K562 (cell line): ENCODE results near the gene RRP7A. TPM values are rescaled to one million over a fixed set of nuclear protein-coding genes. Genes with fewer than 3 reads are reported as not detected.
A peak's percentile ranks its signal among the peaks of the same experiment; 100 is the strongest.
"Not testable (repeated sequence)": the region's sequence is repeated elsewhere in the genome, so short reads cannot be mapped to it uniquely, and the experiment has no call there.

ENCODE experiments used
- ATAC-seq: fragments of 200-7000 bp; cut with Tn5 transposase; 3 replicates; pipeline ENCODE4 v1.9.1; 2020; ENCODE audit warnings: moderate library complexity
- BruUV-seq: library from RNA; stranded (reverse); fragments of 400-500 nt; replicated peaks from 2 replicates; lab custom pipeline; 2021; lab: Mats Ljungman, UMichigan
- CTCF ChIA-PET: fragments of 300-600 bp; formaldehyde crosslinking; extraction: SDS; loops from one replicate; lab custom pipeline; 2021; ENCODE audit warnings: low intra/inter-chr PET ratio; lab: Yijun Ruan, JAX
- POLR2A ChIA-PET: fragments of 300-600, 350-650 bp; sonication (Branson Sonifier 250); formaldehyde crosslinking; extraction: SDS; loops from one replicate; lab custom pipeline; 2021; ENCODE audit warnings: antibody characterized with exemption, inconsistent platforms; lab: Yijun Ruan, JAX
- DNase-seq, 4 experiments: peaks; one replicate each; pipeline versions ENCODE4 v3.0.0 to v3.0.0-alpha.2; 2011 to 2018; ENCODE audit warnings: low spot score in 3 of 4, mixed read lengths in 3 of 4; ENCODE audit errors: extremely low read depth in 1 of 4
- FAIRE-seq: peaks from 2 replicates; lab custom pipeline; 2011; peaks lifted over from hg19 to GRCh38; lab: Jason Lieb, UNC
- H2AFZ ChIP-seq: 2 replicates; pipeline ENCODE4 v1.6.0; 2011; ENCODE audit warnings: low read depth, low read length, control low read depth, inconsistent platforms
- H3K27ac ChIP-seq: fragments of 200-600 bp; 3 replicates; pipeline ENCODE4 v1.8.0; 2011; ENCODE audit warnings: low read depth, mild to moderate bottlenecking, control low read depth, inconsistent platforms, low read length, moderate library complexity, mixed read lengths; ENCODE audit errors: extremely low read depth
- H3K27me3 ChIP-seq, 2 experiments: fragments of 300-600 bp in 1 of 2; 2 replicates in 1 of 2; 3 replicates in 1 of 2; pipeline versions ENCODE4 v1.6.0 to v1.8.0; 2011; ENCODE audit warnings: inconsistent platforms in 2 of 2, low read length in 2 of 2, mild to moderate bottlenecking in 1 of 2, mixed read lengths in 1 of 2, moderate library complexity in 1 of 2; ENCODE audit not compliant: control insufficient read depth in 2 of 2, insufficient read depth in 2 of 2
- H3K36me3 ChIP-seq: fragments of 300-600 bp; 3 replicates; pipeline ENCODE4 v1.8.0; 2011; ENCODE audit warnings: mild to moderate bottlenecking, low read length, inconsistent platforms; ENCODE audit not compliant: control insufficient read depth, insufficient read depth
- H3K4me1 ChIP-seq, 2 experiments: fragments of 200-600 bp in 1 of 2; replicated peaks in 1 of 2; 2 replicates in 1 of 2; 3 replicates in 1 of 2; pipeline versions ENCODE4 v1.5.1 to v1.8.0; 2011; ENCODE audit warnings: inconsistent platforms in 2 of 2, low read length in 2 of 2, mild to moderate bottlenecking in 1 of 2, mixed read lengths in 1 of 2, moderate library complexity in 1 of 2; ENCODE audit not compliant: control insufficient read depth in 2 of 2, insufficient read depth in 2 of 2
- H3K4me2 ChIP-seq: 2 replicates; pipeline ENCODE4 v1.6.1; 2011; ENCODE audit warnings: low read length, control low read depth, inconsistent platforms, mixed read lengths; ENCODE audit not compliant: insufficient read depth
- H3K4me3 ChIP-seq: fragments of 200-600 bp; sonication (generic), shearing (Covaris generic); 2 replicates; pipeline ENCODE4 v1.5.1; 2016; ENCODE audit warnings: control low read depth, inconsistent platforms
- H3K79me2 ChIP-seq: fragments of 200-600 bp; 3 replicates; pipeline ENCODE4 v1.8.0; 2011; ENCODE audit warnings: low read length, inconsistent platforms; ENCODE audit not compliant: control insufficient read depth, insufficient read depth
- H3K9ac ChIP-seq, 2 experiments: 2 replicates each; pipeline versions ENCODE4 v1.6.0 to v1.6.1; 2011; ENCODE audit warnings: low read depth in 2 of 2, low read length in 2 of 2, control low read depth in 1 of 2, inconsistent platforms in 1 of 2, mild to moderate bottlenecking in 1 of 2, mixed read lengths in 1 of 2; ENCODE audit not compliant: insufficient read depth in 1 of 2
- H3K9me1 ChIP-seq: one replicate; pipeline ENCODE4 v1.6.0; 2011; ENCODE audit warnings: inconsistent platforms, mild to moderate bottlenecking, low read length, moderate library complexity; ENCODE audit not compliant: control insufficient read depth, insufficient read depth
- H3K9me3 ChIP-seq: replicated peaks from 2 replicates; pipeline ENCODE4 v1.5.1; 2011; ENCODE audit warnings: low read depth, low read length, inconsistent platforms; ENCODE audit not compliant: control insufficient read depth, insufficient read depth
- H4K20me1 ChIP-seq: replicated peaks from 2 replicates; pipeline ENCODE4 v1.6.1; 2011; ENCODE audit warnings: low read length, inconsistent platforms, mixed read lengths; ENCODE audit not compliant: control insufficient read depth, insufficient read depth
- ARID2 ChIP-seq: fragments of 450-650 bp; IDR thresholded peaks from 2 replicates; pipeline ENCODE4 v1.6.1; 2017; ENCODE audit warnings: antibody characterized with exemption, mild to moderate bottlenecking
- NFIC ChIP-seq: fragments of 450-650 bp; IDR thresholded peaks from 2 replicates; pipeline ENCODE4 v1.6.1; 2017; ENCODE audit warnings: mild to moderate bottlenecking, inconsistent platforms
- WGBS: fragments of 100-300 bp; shearing (Covaris generic); methylation state at CpG from one replicate; pipeline ENCODE4 v1.1.6; 2016; ENCODE audit warnings: low coverage, mixed read lengths; ENCODE audit not compliant: insufficient coverage; ENCODE audit errors: missing lambda C conversion rate; 5-methylcytosine and 5-hydroxymethylcytosine counted together
- in situ Hi-C: fragments of 300-500 bp; cut with MboI; formaldehyde crosslinking; loops from 4 replicates; pipeline ENCODE4 v1.15.0; 2018; ENCODE audit warnings: inconsistent platforms, mixed read lengths
- intact Hi-C: fragments of 100-400 bp; cut with micrococcal nuclease; formaldehyde crosslinking; loops from 2 replicates; pipeline ENCODE4 v1.14.2; 2022
- polyA plus RNA-seq, 8 experiments: library from polyadenylated mRNA; depleted of rRNA in 4 of 8; stranded (reverse) in 5 of 8; unstranded in 3 of 8; fragments of >200 nt; fragmentation: Nextera tagmentation in 2 of 8; fragmentation: Illumina TruSeq in 1 of 8; extraction: Ambion mirVana in 2 of 8; extraction: Trizol in 1 of 8; gene quantifications; 2 replicates each; pipeline versions ENCODE4 v1.2.1 to v1.2.3, GENCODE V29; 2011 to 2014; ENCODE audit warnings: inconsistent platforms in 1 of 8, missing spikeins in 1 of 8
- total RNA-seq, 7 experiments: library from RNA; depleted of rRNA in 6 of 7; stranded (reverse); fragments of >200 nt in 6 of 7; fragmentation: Illumina TruSeq in 2 of 7; extraction: Trizol in 2 of 7; gene quantifications; 2 replicates each; pipeline versions ENCODE4 v1.2.1 to v1.2.3, GENCODE V29; 2011 to 2021; ENCODE audit warnings: low replicate concordance in 1 of 7
- TF ChIP-seq, protein P1 (sequence below): fragments of 450-650 bp; IDR thresholded peaks from one replicate; pipeline ENCODE4 v1.6.1; 2018; ENCODE audit warnings: mild to moderate bottlenecking, moderate library complexity; ENCODE audit not compliant: partially characterized antibody

RRP7A gene
- total and polyA plus RNA-seq, 9 of the 15 experiments (the other 6 are each of a cell fraction or from before 2014, with no cell fraction given), result 3.4 to 74.1 (median 40.3) TPM

- FAIRE-seq, CTCF ChIA-PET, H4K20me1 ChIP-seq, H3K9ac ChIP-seq, ATAC-seq, H3K9me1 ChIP-seq, H3K4me3 ChIP-seq, H2AFZ ChIP-seq, H3K4me2 ChIP-seq, H3K27ac ChIP-seq, H3K27me3 ChIP-seq, H3K79me2 ChIP-seq, BruUV-seq, H3K9me3 ChIP-seq, intact Hi-C loops: not testable (repeated sequence)
- peaks cover 10 to 26% of the 10 kb centered on the region in 2 experiments; a peak in 4 of 5 replicates for H3K4me1 ChIP-seq
- DNase-seq, result peak in 1 of 4 experiments; percentile 1
- POLR2A ChIA-PET, result interaction anchor here (0.5 kb wide), 1 partner anchor 47 kb away, joined by 3 read pairs; no protein-coding TSS in a partner anchor
- H3K36me3 ChIP-seq, result peaks cover 39% of the 10 kb centered on the region; the same call in 1 of the 3 replicates
- WGBS, result 63% methylated on average over 1 of the region's 3 CpGs
- in situ Hi-C loops, result loop anchor here (5.0 kb wide), 1 partner anchor 52 kb away; no protein-coding TSS in a partner anchor
These were observed 44.3 kb upstream of the RRP7A start for GRCh38 chr22:42563943-42564342.

DNA sequence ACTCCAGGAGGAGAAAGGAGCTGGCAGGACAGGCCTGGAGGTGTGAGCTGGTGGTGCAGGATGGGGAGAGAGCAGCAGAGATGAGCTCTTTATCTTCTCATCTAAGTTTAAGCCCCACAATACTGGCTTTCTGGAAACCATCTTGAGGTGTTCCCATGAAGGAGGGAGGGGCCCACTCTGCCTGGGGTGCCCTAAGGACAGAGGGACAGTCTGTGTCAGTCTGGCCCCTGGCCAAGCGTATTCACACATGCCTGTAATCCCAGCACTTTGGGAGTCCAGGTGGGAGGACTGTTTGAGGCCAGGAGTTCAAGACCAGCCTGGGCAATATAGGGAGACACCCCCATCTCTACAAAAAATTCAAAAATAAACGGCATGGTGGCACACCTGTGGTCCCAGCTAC, 43.1 kb upstream of the RRP7A start:
- POLR2A ChIA-PET, result interaction anchor here (0.6 to 1.0 kb wide), 2 partner anchors 21 to 53 kb away, joined by 3 read pairs; no protein-coding TSS in a partner anchor
- in situ Hi-C loops (loop anchor here (5.0 kb wide), 1 partner anchor 50 kb away; no protein-coding TSS in a partner anchor), intact Hi-C loops (no loop called here)
- H2AFZ ChIP-seq, result no peak overlapping the region
- WGBS, result 33% methylated on average over 1 of the region's 2 CpGs
- peaks cover 37% of the 10 kb centered on the region; the same call in 1 of the 3 replicates for H3K36me3 ChIP-seq
- no peak overlapping the region for H3K4me3 ChIP-seq
- peaks cover 10 to 26% of the 10 kb centered on the region in 2 experiments; a peak in 4 of 5 replicates for H3K4me1 ChIP-seq
- H3K9me3 ChIP-seq, result no peaks in the 10 kb centered on the region; the same call in 1 of the 2 replicates
- ATAC-seq (no peak), DNase-seq (peak in 2 of 4 experiments; percentile 4 to 5), FAIRE-seq (no peak)
- no peaks in the 10 kb centered on the region; the same call in 2 of the 3 replicates for H3K79me2 ChIP-seq
- CTCF ChIA-PET, result no interaction called here
- H3K27me3 ChIP-seq, result no peaks in the 10 kb centered on the region
- TF ChIP-seq, protein P1, sequence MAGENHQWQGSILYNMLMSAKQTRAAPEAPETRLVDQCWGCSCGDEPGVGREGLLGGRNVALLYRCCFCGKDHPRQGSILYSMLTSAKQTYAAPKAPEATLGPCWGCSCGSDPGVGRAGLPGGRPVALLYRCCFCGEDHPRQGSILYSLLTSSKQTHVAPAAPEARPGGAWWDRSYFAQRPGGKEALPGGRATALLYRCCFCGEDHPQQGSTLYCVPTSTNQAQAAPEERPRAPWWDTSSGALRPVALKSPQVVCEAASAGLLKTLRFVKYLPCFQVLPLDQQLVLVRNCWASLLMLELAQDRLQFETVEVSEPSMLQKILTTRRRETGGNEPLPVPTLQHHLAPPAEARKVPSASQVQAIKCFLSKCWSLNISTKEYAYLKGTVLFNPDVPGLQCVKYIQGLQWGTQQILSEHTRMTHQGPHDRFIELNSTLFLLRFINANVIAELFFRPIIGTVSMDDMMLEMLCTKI, result no peak
- TF ChIP-seq ARID2, result no peak
- peak; percentile 70 for TF ChIP-seq NFIC
- no peaks in the 10 kb centered on the region for H4K20me1 ChIP-seq
- no peaks in the 10 kb centered on the region for H3K9me1 ChIP-seq
- peak overlapping the region; percentile 46; the same call in 2 of the 3 replicates for H3K27ac ChIP-seq
- peak overlapping the region in 1 of 2 experiments; percentile 77; a peak in 2 of 4 replicates for H3K9ac ChIP-seq
- 0 out of 2 replicates have a peak overlapping the region, but pooled peaks have one; percentile 1 for H3K4me2 ChIP-seq
- BruUV-seq, result no TSS peak
